Right lobe of liver (tissue), 4 donors: ENCODE measurements around the gene KCNMA1.

Source experiments
- POLR2A ChIP-seq: fragments of 450-650 bp; IDR thresholded peaks from one replicate; pipeline ENCODE4 v1.6.1; 2017; ENCODE audit warnings: antibody characterized with exemption, mild to moderate bottlenecking
- TF ChIP-seq, protein P1 (sequence below), 4 donors: fragments of 200-600 bp in 3 of 4; fragments of 450-650 bp in 1 of 4; IDR thresholded peaks; one replicate each; pipeline versions ENCODE4 v1.5.1 to v1.8.0; 2016 to 2022; ENCODE audit warnings: antibody characterized with exemption in 4 of 4, mild to moderate bottlenecking in 2 of 4
- donor health status: DM: no; HTN: no; CAD: no.
- donor health status: DM: no; HTN: no; CAD: no.
- donor health status: DM: no; HTN: yes; CAD: no.

DNA sequence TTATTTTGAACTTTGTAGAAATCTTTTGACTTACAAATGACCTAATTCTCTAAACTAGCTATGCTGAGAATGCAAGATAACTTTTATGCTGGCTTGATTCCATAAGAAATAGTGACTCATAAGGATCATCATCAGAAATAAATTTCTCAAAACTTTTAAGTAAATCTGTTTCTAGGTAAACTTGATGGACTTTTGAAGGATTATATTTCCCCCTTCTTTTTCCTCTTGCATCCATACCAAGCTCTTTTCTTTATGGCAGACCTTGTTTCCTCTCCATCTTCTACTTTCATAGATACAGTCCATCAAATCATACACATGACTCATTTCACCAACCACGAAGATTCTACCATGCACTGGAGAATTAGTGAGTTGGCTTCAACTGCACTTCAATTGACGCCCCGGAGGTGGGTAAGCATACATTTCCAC is 336.3 kb downstream of the KCNMA1 start:
- no peak for TF ChIP-seq POLR2A
- TF ChIP-seq, protein P1, sequence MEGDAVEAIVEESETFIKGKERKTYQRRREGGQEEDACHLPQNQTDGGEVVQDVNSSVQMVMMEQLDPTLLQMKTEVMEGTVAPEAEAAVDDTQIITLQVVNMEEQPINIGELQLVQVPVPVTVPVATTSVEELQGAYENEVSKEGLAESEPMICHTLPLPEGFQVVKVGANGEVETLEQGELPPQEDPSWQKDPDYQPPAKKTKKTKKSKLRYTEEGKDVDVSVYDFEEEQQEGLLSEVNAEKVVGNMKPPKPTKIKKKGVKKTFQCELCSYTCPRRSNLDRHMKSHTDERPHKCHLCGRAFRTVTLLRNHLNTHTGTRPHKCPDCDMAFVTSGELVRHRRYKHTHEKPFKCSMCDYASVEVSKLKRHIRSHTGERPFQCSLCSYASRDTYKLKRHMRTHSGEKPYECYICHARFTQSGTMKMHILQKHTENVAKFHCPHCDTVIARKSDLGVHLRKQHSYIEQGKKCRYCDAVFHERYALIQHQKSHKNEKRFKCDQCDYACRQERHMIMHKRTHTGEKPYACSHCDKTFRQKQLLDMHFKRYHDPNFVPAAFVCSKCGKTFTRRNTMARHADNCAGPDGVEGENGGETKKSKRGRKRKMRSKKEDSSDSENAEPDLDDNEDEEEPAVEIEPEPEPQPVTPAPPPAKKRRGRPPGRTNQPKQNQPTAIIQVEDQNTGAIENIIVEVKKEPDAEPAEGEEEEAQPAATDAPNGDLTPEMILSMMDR (IDR thresholded peaks at IDR 0.05), result no peak
